Measurements from ENCODE around the gene CUTC.

DNA sequence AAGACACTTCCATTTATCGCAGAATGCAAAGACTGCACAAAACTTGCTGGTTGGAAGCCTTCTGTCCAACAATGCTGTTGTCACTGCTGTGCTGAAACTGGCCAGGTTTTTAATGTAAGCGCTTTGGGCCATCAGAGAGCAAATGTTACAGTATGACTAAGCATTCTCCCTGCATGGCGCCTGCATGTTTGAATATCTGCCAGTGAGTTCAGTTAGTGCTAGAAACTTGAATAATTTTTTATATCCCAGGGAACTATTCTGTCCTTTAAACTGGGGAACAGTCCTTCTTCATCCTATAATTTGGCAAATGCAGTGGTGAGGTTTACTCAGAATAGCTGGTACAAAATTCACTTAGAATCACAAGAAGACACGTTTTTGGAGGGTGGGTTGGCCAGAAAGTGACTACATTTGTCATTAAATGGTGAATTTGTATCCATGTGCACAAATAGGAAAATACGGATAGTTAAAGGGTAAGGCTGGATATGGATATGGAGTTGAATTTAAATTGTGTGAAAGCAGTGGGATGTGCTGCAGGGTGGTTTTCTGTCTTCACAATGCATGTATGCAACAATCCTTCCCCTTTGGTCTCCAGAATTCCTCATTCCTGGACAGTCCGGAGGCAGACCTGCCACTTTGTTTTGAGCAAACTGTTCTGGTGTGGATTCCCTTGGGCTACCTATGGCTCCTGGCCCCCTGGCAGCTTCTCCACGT lies 52.1 kb downstream of the CUTC start:
- no peak for TF ChIP-seq POLR2A (IDR thresholded peaks at IDR 0.05)
- TF ChIP-seq, protein P1, sequence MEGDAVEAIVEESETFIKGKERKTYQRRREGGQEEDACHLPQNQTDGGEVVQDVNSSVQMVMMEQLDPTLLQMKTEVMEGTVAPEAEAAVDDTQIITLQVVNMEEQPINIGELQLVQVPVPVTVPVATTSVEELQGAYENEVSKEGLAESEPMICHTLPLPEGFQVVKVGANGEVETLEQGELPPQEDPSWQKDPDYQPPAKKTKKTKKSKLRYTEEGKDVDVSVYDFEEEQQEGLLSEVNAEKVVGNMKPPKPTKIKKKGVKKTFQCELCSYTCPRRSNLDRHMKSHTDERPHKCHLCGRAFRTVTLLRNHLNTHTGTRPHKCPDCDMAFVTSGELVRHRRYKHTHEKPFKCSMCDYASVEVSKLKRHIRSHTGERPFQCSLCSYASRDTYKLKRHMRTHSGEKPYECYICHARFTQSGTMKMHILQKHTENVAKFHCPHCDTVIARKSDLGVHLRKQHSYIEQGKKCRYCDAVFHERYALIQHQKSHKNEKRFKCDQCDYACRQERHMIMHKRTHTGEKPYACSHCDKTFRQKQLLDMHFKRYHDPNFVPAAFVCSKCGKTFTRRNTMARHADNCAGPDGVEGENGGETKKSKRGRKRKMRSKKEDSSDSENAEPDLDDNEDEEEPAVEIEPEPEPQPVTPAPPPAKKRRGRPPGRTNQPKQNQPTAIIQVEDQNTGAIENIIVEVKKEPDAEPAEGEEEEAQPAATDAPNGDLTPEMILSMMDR (IDR thresholded peaks at IDR 0.05), result no peak
